ENCODE results near the gene RHOV. TPM values are rescaled to one million over a fixed set of nuclear protein-coding genes. Genes with fewer than 3 reads are reported as not detected.

RHOV gene
- total RNA-seq, 1 donor from 2014 or later, result not detected

GRCh38 chr15:40857601-40858341 is 16.3 kb downstream of the RHOV start:
- no peak overlapping the region for H3K27ac ChIP-seq
- ATAC-seq, result peak; percentile 95
- H3K4me1 ChIP-seq, result no peaks in the 10 kb centered on the region
- peaks cover 34% of the 10 kb centered on the region for H3K36me3 ChIP-seq
- intact Hi-C loops (cut with DNase I), result no loop called here
- no peak overlapping the region for H3K4me3 ChIP-seq
- H3K9me3 ChIP-seq, result no peaks in the 10 kb centered on the region
- DNase-seq, result peak; percentile 89
- no peaks in the 10 kb centered on the region for H3K27me3 ChIP-seq
- TF ChIP-seq CTCF (IDR thresholded peaks at IDR 0.05), result peak; percentile 91

- H3K9me3 ChIP-seq, result no peaks in the 10 kb centered on the region
- H3K4me1 ChIP-seq, result no peaks in the 10 kb centered on the region
- H3K36me3 ChIP-seq, result peaks cover 34% of the 10 kb centered on the region
- H3K4me3 ChIP-seq, result no peak overlapping the region
- intact Hi-C loops (cut with DNase I), result no loop called here
- H3K27me3 ChIP-seq, result no peaks in the 10 kb centered on the region
- TF ChIP-seq CTCF (IDR thresholded peaks at IDR 0.05), result no peak
- no peak overlapping the region for H3K27ac ChIP-seq
- no peak for ATAC-seq
- no peak for DNase-seq
Observed at GRCh38 chr15:40856746-40857145, 17.3 kb downstream of the RHOV start.

GRCh38 chr15:40855706-40856234 is 18.3 kb downstream of the RHOV start:
- no peak for ATAC-seq
- H3K4me3 ChIP-seq, result no peak overlapping the region
- H3K9me3 ChIP-seq, result no peaks in the 10 kb centered on the region
- intact Hi-C loops (cut with DNase I), result no loop called here
- TF ChIP-seq CTCF (IDR thresholded peaks at IDR 0.05), result no peak
- DNase-seq, result no peak
- H3K27ac ChIP-seq, result no peak overlapping the region
- H3K4me1 ChIP-seq, result no peaks in the 10 kb centered on the region
- H3K27me3 ChIP-seq, result no peaks in the 10 kb centered on the region
- H3K36me3 ChIP-seq, result peaks cover 34% of the 10 kb centered on the region

GRCh38 chr15:40854161-40854560 is 19.9 kb downstream of the RHOV start:
- no peaks in the 10 kb centered on the region for H3K27me3 ChIP-seq
- peaks cover 34% of the 10 kb centered on the region for H3K36me3 ChIP-seq
- no peak for ATAC-seq
- H3K9me3 ChIP-seq, result no peaks in the 10 kb centered on the region
- TF ChIP-seq CTCF (IDR thresholded peaks at IDR 0.05), result no peak
- no peak for DNase-seq
- intact Hi-C loops (cut with DNase I), result no loop called here
- H3K4me1 ChIP-seq, result no peaks in the 10 kb centered on the region
- H3K27ac ChIP-seq, result no peak overlapping the region
- no peak overlapping the region for H3K4me3 ChIP-seq

GRCh38 chr15:40853241-40853890 is 20.7 kb downstream of the RHOV start:
- Histone ChIP-seq H3K36me3 (peaks cover 34% of the 10 kb centered on the region), H3K27ac (no peak overlapping the region), H3K4me3 (no peak overlapping the region), H3K9me3 (no peaks in the 10 kb centered on the region), H3K4me1 (no peaks in the 10 kb centered on the region), H3K27me3 (no peaks in the 10 kb centered on the region)
- TF ChIP-seq CTCF (IDR thresholded peaks at IDR 0.05), result no peak
- intact Hi-C loops (cut with DNase I), result no loop called here
- DNase-seq (no peak), ATAC-seq (no peak)

Data from upper lobe of right lung (tissue), 1 donor.